HCT116 (cell line): ENCODE results near the gene HIVEP2. TPM values are rescaled to one million over a fixed set of nuclear protein-coding genes. Genes with fewer than 3 reads are reported as not detected.

Experiments used
- ATAC-seq: fragments of 200-7000 bp; cut with Tn5 transposase; 2 replicates; pipeline ENCODE4 v1.9.1; 2020; ENCODE audit warnings: mild to moderate bottlenecking, moderate library complexity
- BruUV-seq: library from RNA; stranded (reverse); fragments of 400-500 nt; replicated peaks from 2 replicates; lab custom pipeline; 2021; lab: Mats Ljungman, UMichigan
- CTCF ChIA-PET: fragments of 300-600 bp; sonication (Branson Sonifier 250); formaldehyde crosslinking; loops from one replicate; lab custom pipeline; 2021; ENCODE audit warnings: antibody characterized with exemption; lab: Charles Lee
- POLR2A ChIA-PET: fragments of 300-600, 350-600 bp; sonication (Branson Sonifier 250); formaldehyde crosslinking; loops from one replicate; lab custom pipeline; 2021; ENCODE audit warnings: antibody characterized with exemption; lab: Charles Lee
- RAD21 ChIA-PET, 2 experiments: fragments of 300-600 bp; sonication (Branson Sonifier 250); formaldehyde crosslinking; loops; one replicate each; lab custom pipeline; 2023; ENCODE audit warnings: low total read pairs in 2 of 2; ENCODE audit not compliant: uncharacterized antibody in 2 of 2, unreplicated experiment in 2 of 2, low non-redundant PET in 1 of 2; lab: Charles Lee
- DNase-seq: peaks from one replicate; pipeline ENCODE4 v3.0.0-alpha.2; 2010; ENCODE audit warnings: low read depth, low spot score
- H2AFZ ChIP-seq: fragments of 200-600 bp; shearing (Covaris generic), sonication (generic); 2 replicates; pipeline ENCODE4 v1.6.1; 2017; ENCODE audit warnings: low read depth, mixed run types, mixed read lengths, antibody characterized with exemption, low read length; ENCODE audit not compliant: poor library complexity, severe bottlenecking
- H3K27ac ChIP-seq: 2 replicates; pipeline ENCODE4 v1.5.1; 2012; ENCODE audit warnings: low read depth, low read length
- H3K27me3 ChIP-seq: fragments of 200-600 bp; sonication (generic); 2 replicates; pipeline ENCODE4 v1.6.1; 2016; ENCODE audit warnings: mixed run types, low read length, mixed read lengths; ENCODE audit not compliant: insufficient read depth
- H3K36me3 ChIP-seq, 2 experiments: fragments of 200-500 bp in 1 of 2; fragments of 200-600 bp in 1 of 2; sonication (Bioruptor generic) in 1 of 2; sonication (generic) in 1 of 2; 2 replicates each; pipeline versions ENCODE4 v1.5.1 to v1.6.1; 2014 to 2016; ENCODE audit warnings: low read length in 2 of 2, inconsistent platforms in 1 of 2, mixed read lengths in 1 of 2, mixed run types in 1 of 2; ENCODE audit not compliant: insufficient read depth in 2 of 2, control insufficient read depth in 1 of 2
- H3K4me1 ChIP-seq, 2 experiments: fragments of 200-600 bp in 1 of 2; sonication (generic) in 1 of 2; 2 replicates each; pipeline versions ENCODE4 v1.5.1 to v1.6.1; 2012 to 2017; ENCODE audit warnings: low read length in 2 of 2, inconsistent platforms in 1 of 2, mild to moderate bottlenecking in 1 of 2, mixed read lengths in 1 of 2, mixed run types in 1 of 2, moderate library complexity in 1 of 2; ENCODE audit not compliant: insufficient read depth in 2 of 2, control insufficient read depth in 1 of 2
- H3K4me2 ChIP-seq: fragments of 200-600 bp; sonication (generic); 2 replicates; pipeline ENCODE4 v1.6.1; 2017; ENCODE audit warnings: mixed run types, low read length, mixed read lengths
- H3K4me3 ChIP-seq, 2 experiments: fragments of 200-600 bp in 1 of 2; sonication (generic) in 1 of 2; replicated peaks in 1 of 2; 2 replicates each; pipeline ENCODE4 v1.5.1; 2011 to 2016; ENCODE audit warnings: low read length in 2 of 2, control low read depth in 1 of 2, low read depth in 1 of 2, mild to moderate bottlenecking in 1 of 2, mixed read lengths in 1 of 2, mixed run types in 1 of 2
- H3K79me2 ChIP-seq: fragments of 200-600 bp; sonication (generic); 2 replicates; pipeline ENCODE4 v1.6.1; 2017; ENCODE audit warnings: mild to moderate bottlenecking, mixed run types, low read length, moderate library complexity, mixed read lengths; ENCODE audit not compliant: insufficient read depth
- H3K9ac ChIP-seq: fragments of 200-600 bp; sonication (generic); 2 replicates; pipeline ENCODE4 v1.6.1; 2016; ENCODE audit warnings: low read length, mixed read lengths
- H3K9me2 ChIP-seq: fragments of 200-600 bp; sonication (generic), shearing (Covaris generic); 2 replicates; pipeline ENCODE4 v1.6.1; 2017; ENCODE audit warnings: mixed run types, mild to moderate bottlenecking, moderate library complexity; ENCODE audit not compliant: insufficient read depth
- H3K9me3 ChIP-seq, 2 experiments: fragments of 200-500 bp in 1 of 2; fragments of 200-600 bp in 1 of 2; sonication (Bioruptor generic) in 1 of 2; sonication (generic) in 1 of 2; 2 replicates each; pipeline ENCODE4 v1.6.1; 2014 to 2017; ENCODE audit warnings: low read length in 2 of 2, mixed read lengths in 2 of 2, inconsistent platforms in 1 of 2, low read depth in 1 of 2, mild to moderate bottlenecking in 1 of 2, mixed run types in 1 of 2, moderate library complexity in 1 of 2; ENCODE audit not compliant: control insufficient read depth in 1 of 2, insufficient read depth in 1 of 2
- H4K20me1 ChIP-seq: fragments of 200-600 bp; sonication (generic), shearing (Covaris generic); 2 replicates; pipeline ENCODE4 v1.6.1; 2017; ENCODE audit warnings: mixed run types, mild to moderate bottlenecking, moderate library complexity; ENCODE audit not compliant: insufficient read depth
- ATF3 ChIP-seq: IDR thresholded peaks from 2 replicates; pipeline ENCODE4 v1.6.1; 2012
- ELF1 ChIP-seq: IDR thresholded peaks from 2 replicates; pipeline ENCODE4 v1.6.1; 2012; ENCODE audit warnings: low read depth, borderline replicate concordance
- EZH2 ChIP-seq: fragments of 200-600 bp; sonication (generic); IDR thresholded peaks from 2 replicates; pipeline ENCODE4 v1.6.1; 2017; ENCODE audit warnings: antibody characterized with exemption, mixed run types
- EZH2phosphoT487 ChIP-seq: fragments of 200-600 bp; IDR thresholded peaks from 2 replicates; pipeline ENCODE4 v1.6.1; 2018; ENCODE audit warnings: antibody characterized with exemption, borderline replicate concordance
- FOSL1 ChIP-seq: IDR thresholded peaks from 2 replicates; pipeline ENCODE4 v1.6.1; 2012; ENCODE audit warnings: low read depth
- JUND ChIP-seq: IDR thresholded peaks from 2 replicates; pipeline ENCODE4 v1.6.1; 2012
- MAX ChIP-seq: IDR thresholded peaks from 2 replicates; pipeline ENCODE4 v1.6.1; 2012
- POLR2A ChIP-seq: IDR thresholded peaks from 2 replicates; pipeline ENCODE4 v1.7.0; 2011; ENCODE audit warnings: borderline replicate concordance; ENCODE audit not compliant: insufficient read depth, insufficient read length; ENCODE audit errors: extremely low read depth
- SIN3A ChIP-seq: IDR thresholded peaks from 2 replicates; pipeline ENCODE4 v1.6.1; 2012; ENCODE audit warnings: low read depth
- SRF ChIP-seq: IDR thresholded peaks from 2 replicates; pipeline ENCODE4 v1.6.1; 2012; ENCODE audit warnings: low read depth
- TCF7L2 ChIP-seq: IDR thresholded peaks from 2 replicates; pipeline ENCODE4 v1.7.0; 2011; ENCODE audit warnings: borderline replicate concordance, inconsistent platforms; ENCODE audit not compliant: insufficient read depth, insufficient read length; ENCODE audit errors: extremely low read depth
- YY1 ChIP-seq: IDR thresholded peaks from 2 replicates; pipeline ENCODE4 v1.6.1; 2011; ENCODE audit warnings: low read length, low read depth, moderate library complexity, mild to moderate bottlenecking; ENCODE audit not compliant: insufficient replicate concordance; ENCODE audit errors: extremely low read depth
- ZFX ChIP-seq: fragments of 450-650 bp; IDR thresholded peaks from 2 replicates; pipeline ENCODE4 v1.6.1; 2017
- intact Hi-C: fragments of 100-400 bp; cut with micrococcal nuclease; formaldehyde crosslinking; loops from 2 replicates; pipeline ENCODE4 v1.10.0; 2022
- total RNA-seq: library from RNA; stranded (reverse); gene quantifications from one replicate; pipeline ENCODE4 v1.2.1, GENCODE V29; 2021; ENCODE audit not compliant: unreplicated experiment
- TF ChIP-seq, protein P1 (sequence below): IDR thresholded peaks from 2 replicates; pipeline ENCODE4 v1.6.1; 2011; ENCODE audit warnings: mild to moderate bottlenecking, low read length, moderate library complexity; ENCODE audit not compliant: insufficient replicate concordance; ENCODE audit errors: extremely low read depth
- TF ChIP-seq, protein P2 (sequence below), 3 experiments: fragments of 200-600 bp in 1 of 3; sonication (generic) in 1 of 3; IDR thresholded peaks in 2 of 3; conservative IDR thresholded peaks in 1 of 3; 2 replicates each; pipeline ENCODE4 v1.5.1; 2012 to 2017; ENCODE audit warnings: low read depth in 2 of 3, low read length in 2 of 3, antibody characterized with exemption in 1 of 3, borderline replicate concordance in 1 of 3, control low read depth in 1 of 3, mild to moderate bottlenecking in 1 of 3, mixed read lengths in 1 of 3, mixed run types in 1 of 3, moderate library complexity in 1 of 3; ENCODE audit not compliant: insufficient read depth in 1 of 3

Gene HIVEP2
- total RNA-seq, 1 experiment from 2014 or later, result 8.1 TPM

GRCh38 chr6:142906945-142907470 lies 38.0 kb downstream of the HIVEP2 start (continued):
- TF ChIP-seq, protein P1, sequence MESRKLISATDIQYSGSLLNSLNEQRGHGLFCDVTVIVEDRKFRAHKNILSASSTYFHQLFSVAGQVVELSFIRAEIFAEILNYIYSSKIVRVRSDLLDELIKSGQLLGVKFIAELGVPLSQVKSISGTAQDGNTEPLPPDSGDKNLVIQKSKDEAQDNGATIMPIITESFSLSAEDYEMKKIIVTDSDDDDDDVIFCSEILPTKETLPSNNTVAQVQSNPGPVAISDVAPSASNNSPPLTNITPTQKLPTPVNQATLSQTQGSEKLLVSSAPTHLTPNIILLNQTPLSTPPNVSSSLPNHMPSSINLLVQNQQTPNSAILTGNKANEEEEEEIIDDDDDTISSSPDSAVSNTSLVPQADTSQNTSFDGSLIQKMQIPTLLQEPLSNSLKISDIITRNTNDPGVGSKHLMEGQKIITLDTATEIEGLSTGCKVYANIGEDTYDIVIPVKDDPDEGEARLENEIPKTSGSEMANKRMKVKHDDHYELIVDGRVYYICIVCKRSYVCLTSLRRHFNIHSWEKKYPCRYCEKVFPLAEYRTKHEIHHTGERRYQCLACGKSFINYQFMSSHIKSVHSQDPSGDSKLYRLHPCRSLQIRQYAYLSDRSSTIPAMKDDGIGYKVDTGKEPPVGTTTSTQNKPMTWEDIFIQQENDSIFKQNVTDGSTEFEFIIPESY, result no peak

GRCh38 chr6:142903812-142904211 lies 41.2 kb downstream of the HIVEP2 start:
- no TSS peak for BruUV-seq
- intact Hi-C loops, result no loop called here
- Histone ChIP-seq H3K9ac (no peak overlapping the region), H4K20me1 (no peaks in the 10 kb centered on the region), H3K9me2 (no peaks in the 10 kb centered on the region), H3K4me1 (peaks cover 7 to 23% of the 10 kb centered on the region in 2 experiments; a peak in 3 of 4 replicates), H3K79me2 (no peaks in the 10 kb centered on the region), H3K4me2 (peak overlapping the region; percentile 71), H2AFZ (no peak overlapping the region), H3K9me3 (no peaks in the 10 kb centered on the region), H3K27me3 (no peaks in the 10 kb centered on the region), H3K4me3 (no peak overlapping the region), H3K36me3 (no peaks in the 10 kb centered on the region), H3K27ac (no peak overlapping the region)
- ChIA-PET RAD21 (no interaction called here), CTCF (no interaction called here), POLR2A (no interaction called here)
- ATAC-seq (no peak), DNase-seq (no peak)
- TF ChIP-seq EZH2phosphoT487, result no peak
- TF ChIP-seq ZFX, result no peak
- no peak for TF ChIP-seq MAX
- TF ChIP-seq, protein P2, sequence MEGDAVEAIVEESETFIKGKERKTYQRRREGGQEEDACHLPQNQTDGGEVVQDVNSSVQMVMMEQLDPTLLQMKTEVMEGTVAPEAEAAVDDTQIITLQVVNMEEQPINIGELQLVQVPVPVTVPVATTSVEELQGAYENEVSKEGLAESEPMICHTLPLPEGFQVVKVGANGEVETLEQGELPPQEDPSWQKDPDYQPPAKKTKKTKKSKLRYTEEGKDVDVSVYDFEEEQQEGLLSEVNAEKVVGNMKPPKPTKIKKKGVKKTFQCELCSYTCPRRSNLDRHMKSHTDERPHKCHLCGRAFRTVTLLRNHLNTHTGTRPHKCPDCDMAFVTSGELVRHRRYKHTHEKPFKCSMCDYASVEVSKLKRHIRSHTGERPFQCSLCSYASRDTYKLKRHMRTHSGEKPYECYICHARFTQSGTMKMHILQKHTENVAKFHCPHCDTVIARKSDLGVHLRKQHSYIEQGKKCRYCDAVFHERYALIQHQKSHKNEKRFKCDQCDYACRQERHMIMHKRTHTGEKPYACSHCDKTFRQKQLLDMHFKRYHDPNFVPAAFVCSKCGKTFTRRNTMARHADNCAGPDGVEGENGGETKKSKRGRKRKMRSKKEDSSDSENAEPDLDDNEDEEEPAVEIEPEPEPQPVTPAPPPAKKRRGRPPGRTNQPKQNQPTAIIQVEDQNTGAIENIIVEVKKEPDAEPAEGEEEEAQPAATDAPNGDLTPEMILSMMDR (IDR thresholded peaks at IDR 0.05 in 2 of 3, conservative IDR thresholded peaks at IDR 0.05 in 1 of 3; ENCODE audit: borderline replicate concordance in 1 of 3, insufficient read depth in 1 of 3, low read depth in 2 of 3, low read length in 2 of 3), result no peak
- no peak for TF ChIP-seq YY1
- TF ChIP-seq EZH2, result no peak
- TF ChIP-seq TCF7L2, result no peak
- no peak for TF ChIP-seq JUND
- no peak for TF ChIP-seq ATF3
- TF ChIP-seq FOSL1, result no peak
- no peak for TF ChIP-seq ELF1
- TF ChIP-seq, protein P1, result no peak
- no peak for TF ChIP-seq POLR2A
- TF ChIP-seq SIN3A, result no peak
- TF ChIP-seq SRF, result no peak
